Mucosa of rectum (tissue), 2 donors: Measurements from ENCODE around the gene TAAR2.
"Not testable (repeated sequence)": the region's sequence is repeated elsewhere in the genome, so short reads cannot be mapped to it uniquely, and the experiment has no call there.

Experiments used
- H3K27ac ChIP-seq, 2 donors: one replicate each; pipeline ENCODE4 v1.7.0; 2013; ENCODE audit warnings: inconsistent platforms in 2 of 2, low read depth in 2 of 2, low read length in 2 of 2
- H3K27me3 ChIP-seq, 2 donors: one replicate each; pipeline ENCODE4 v1.7.0; 2013; ENCODE audit warnings: low read length in 2 of 2; ENCODE audit not compliant: control insufficient read depth in 2 of 2, insufficient read depth in 2 of 2
- H3K36me3 ChIP-seq, 2 donors: one replicate each; pipeline ENCODE4 v1.7.0; 2013; ENCODE audit warnings: low read length in 2 of 2; ENCODE audit not compliant: control insufficient read depth in 2 of 2, insufficient read depth in 2 of 2
- H3K4me1 ChIP-seq, 2 donors: one replicate each; pipeline ENCODE4 v1.7.0; 2013; ENCODE audit warnings: low read length in 2 of 2, mild to moderate bottlenecking in 1 of 2; ENCODE audit not compliant: control insufficient read depth in 2 of 2, insufficient read depth in 2 of 2
- H3K4me3 ChIP-seq, 2 donors: one replicate each; pipeline ENCODE4 v1.7.0; 2013; ENCODE audit warnings: low read length in 2 of 2
- H3K9ac ChIP-seq, 2 donors: one replicate each; pipeline ENCODE4 v1.7.0; 2013; ENCODE audit warnings: low read length in 2 of 2, low read depth in 1 of 2, mild to moderate bottlenecking in 1 of 2
- H3K9me3 ChIP-seq, 2 donors: one replicate each; pipeline ENCODE4 v1.7.0; 2013; ENCODE audit warnings: low read length in 2 of 2; ENCODE audit not compliant: control insufficient read depth in 2 of 2
- donor health status: healthy.
- donor health status: Normal muscosa, but diverticular disease.

The TAAR2 gene

DNA sequence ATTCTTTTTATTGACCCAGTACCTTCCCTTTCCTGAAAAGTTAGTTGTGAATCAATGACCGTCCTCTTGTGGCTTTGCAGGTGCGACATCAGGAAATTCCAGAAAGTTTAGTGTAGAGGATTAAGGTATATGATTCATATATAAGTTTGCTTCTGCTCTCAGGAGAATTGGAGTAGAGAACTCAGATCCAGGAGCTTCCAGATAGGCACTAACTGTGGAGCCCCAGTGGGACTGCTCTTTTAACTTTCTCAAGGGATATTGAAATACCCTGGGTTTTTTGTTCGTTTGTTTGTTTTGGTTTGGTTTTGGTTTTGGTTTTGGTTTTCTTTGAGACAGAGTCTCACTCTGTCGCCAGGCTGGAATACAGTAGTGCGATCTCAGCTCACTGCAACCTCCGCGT, 9.5 kb downstream of the TAAR2 start:
- Histone ChIP-seq H3K4me1 (peaks cover 0 to 2% of the 10 kb centered on the region in 2 donors), H3K27ac (no peak overlapping the region), H3K36me3 (no peaks in the 10 kb centered on the region), H3K4me3 (peak overlapping the region; percentile 33 to 35), H3K27me3 (no peaks in the 10 kb centered on the region), H3K9me3 (no peaks in the 10 kb centered on the region), H3K9ac (no peak overlapping the region)

DNA sequence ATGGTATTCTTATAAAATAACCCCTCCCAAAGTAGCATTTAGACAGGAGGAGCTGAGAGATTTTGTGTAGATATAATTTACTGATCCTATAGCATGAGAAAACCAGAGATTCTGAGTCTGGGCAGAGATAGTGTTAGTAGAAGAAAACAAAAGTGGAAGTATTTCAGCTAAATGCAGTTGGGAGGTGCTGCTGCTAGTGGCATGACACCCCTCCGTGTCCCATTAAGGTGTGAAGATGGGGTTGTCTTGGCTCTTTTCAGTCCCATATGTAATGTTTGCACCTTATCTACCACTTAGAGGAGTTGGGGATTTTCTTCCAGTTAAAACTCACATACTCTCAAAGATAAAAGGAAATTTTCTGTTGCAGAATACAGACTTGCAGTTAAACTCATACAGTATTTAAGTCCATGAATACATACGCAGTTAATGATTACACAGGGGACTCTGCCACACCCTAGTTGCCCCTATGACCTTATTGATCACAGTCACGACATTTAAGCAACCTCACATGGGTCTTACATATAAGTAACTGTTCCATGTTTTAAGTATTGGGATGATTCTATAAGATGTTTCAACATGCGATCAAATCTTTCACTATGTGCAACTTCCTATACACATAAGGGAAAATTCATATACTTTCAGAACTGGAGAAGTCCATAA, 11.5 kb downstream of the TAAR2 start:
- Histone ChIP-seq H3K36me3 (no peaks in the 10 kb centered on the region), H3K27ac (no peak overlapping the region), H3K9ac (no peak overlapping the region), H3K4me3 (no peak overlapping the region), H3K27me3 (no peaks in the 10 kb centered on the region), H3K9me3 (no peaks in the 10 kb centered on the region), H3K4me1 (peaks cover 0 to 2% of the 10 kb centered on the region in 2 donors)

DNA sequence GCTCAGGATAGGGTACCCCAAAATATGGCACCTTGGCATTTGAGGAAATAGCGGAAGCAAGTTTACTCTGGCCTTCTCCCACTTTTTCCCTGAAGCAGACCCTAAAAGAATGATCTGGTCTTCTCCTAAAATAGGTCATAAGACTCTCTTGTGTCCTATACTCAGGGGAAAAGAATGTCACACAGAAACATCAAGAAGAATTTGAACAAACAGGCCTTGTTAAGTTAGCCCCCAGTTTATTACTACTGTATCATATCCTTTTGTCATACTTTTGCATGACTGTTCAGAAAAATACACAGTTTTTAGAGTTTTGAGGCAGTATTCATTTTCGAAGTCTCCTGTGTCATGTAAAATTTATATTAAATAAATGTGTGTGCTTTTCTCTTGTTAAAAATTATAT, 12.5 kb downstream of the TAAR2 start:
- no peaks in the 10 kb centered on the region for H3K36me3 ChIP-seq
- H3K27ac ChIP-seq, result no peak overlapping the region
- H3K9ac ChIP-seq, result no peak overlapping the region
- H3K4me3 ChIP-seq, result no peak overlapping the region
- H3K4me1 ChIP-seq, result peaks cover 0 to 2% of the 10 kb centered on the region in 2 donors
- no peaks in the 10 kb centered on the region for H3K27me3 ChIP-seq
- H3K9me3 ChIP-seq, result no peaks in the 10 kb centered on the region

- Histone ChIP-seq H3K9me3 (no peaks in the 10 kb centered on the region), H3K4me1 (peaks cover 0 to under 1% of the 10 kb centered on the region in 2 donors), H3K27ac (no peak overlapping the region), H3K27me3 (no peaks in the 10 kb centered on the region), H3K4me3 (no peak overlapping the region), H3K36me3 (no peaks in the 10 kb centered on the region), H3K9ac (no peak overlapping the region)
Observed at GRCh38 chr6:132607544-132608233, 16.4 kb downstream of the TAAR2 start.

DNA sequence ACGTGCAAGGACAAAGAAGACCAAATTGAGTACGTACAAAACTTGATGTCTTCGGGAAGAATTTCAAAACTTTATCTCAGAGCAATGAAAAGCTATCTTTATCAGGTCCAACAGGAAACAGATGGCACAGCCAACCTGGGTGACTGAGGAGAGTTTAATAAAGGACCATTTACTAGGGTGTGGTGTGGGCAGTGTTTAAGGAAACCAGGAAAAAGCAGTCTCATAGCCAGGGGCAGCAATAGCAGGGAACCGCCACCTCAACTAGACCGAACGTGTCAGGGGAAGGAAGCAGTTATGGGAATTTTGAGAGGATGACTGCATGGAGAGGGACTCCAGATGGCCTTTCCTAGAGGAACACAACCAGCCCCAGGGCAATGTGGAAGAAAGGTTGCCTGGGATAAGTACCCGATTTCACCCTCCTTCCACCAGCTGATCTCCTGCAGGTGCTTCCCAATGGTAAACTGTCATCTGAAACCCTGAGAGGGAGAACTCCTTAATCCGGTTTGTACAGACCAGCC, 19.4 kb downstream of the TAAR2 start:
- Histone ChIP-seq H3K27ac (no peak overlapping the region), H3K27me3 (no peaks in the 10 kb centered on the region), H3K9ac (no peak overlapping the region), H3K9me3 (no peaks in the 10 kb centered on the region), H3K4me1 (no peaks in the 10 kb centered on the region), H3K4me3 (no peak overlapping the region), H3K36me3 (no peaks in the 10 kb centered on the region)

DNA sequence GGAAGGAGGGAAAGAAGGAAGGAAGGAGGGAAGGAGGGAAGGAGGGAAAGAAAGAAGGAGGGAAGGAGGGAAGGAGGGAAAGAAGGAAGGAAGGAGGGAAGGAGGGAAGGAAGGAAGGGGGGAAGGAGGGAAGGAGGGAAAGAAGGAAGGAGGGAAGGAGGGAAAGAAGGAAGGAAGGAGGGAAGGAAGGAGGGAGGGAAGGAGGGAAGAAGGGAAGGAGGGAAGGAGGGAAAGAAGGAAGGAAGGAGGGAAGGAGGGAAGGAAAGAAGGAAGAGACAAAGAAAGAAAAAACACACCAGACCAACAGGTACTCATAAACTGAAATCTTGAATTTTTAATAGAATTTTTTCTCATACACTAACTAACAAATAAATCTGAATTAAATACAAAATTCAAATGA, 23.2 kb downstream of the TAAR2 start:
- not testable (repeated sequence) for H3K27ac ChIP-seq, H3K4me3 ChIP-seq, H3K27me3 ChIP-seq, H3K36me3 ChIP-seq, H3K9ac ChIP-seq, H3K4me1 ChIP-seq, H3K9me3 ChIP-seq

GRCh38 chr6:132598473-132598872, 25.6 kb downstream of the TAAR2 start:
- H3K27me3 ChIP-seq, result no peaks in the 10 kb centered on the region
- no peaks in the 10 kb centered on the region for H3K4me1 ChIP-seq
- no peak overlapping the region for H3K4me3 ChIP-seq
- H3K9ac ChIP-seq, result no peak overlapping the region
- no peaks in the 10 kb centered on the region for H3K9me3 ChIP-seq
- H3K36me3 ChIP-seq, result no peaks in the 10 kb centered on the region
- H3K27ac ChIP-seq, result no peak overlapping the region

GRCh38 chr6:132596201-132596600, 27.9 kb downstream of the TAAR2 start:
- Histone ChIP-seq H3K27me3 (no peaks in the 10 kb centered on the region), H3K9ac (no peak overlapping the region), H3K4me1 (no peaks in the 10 kb centered on the region), H3K4me3 (no peak overlapping the region), H3K9me3 (no peaks in the 10 kb centered on the region), H3K27ac (no peak overlapping the region), H3K36me3 (no peaks in the 10 kb centered on the region)

DNA sequence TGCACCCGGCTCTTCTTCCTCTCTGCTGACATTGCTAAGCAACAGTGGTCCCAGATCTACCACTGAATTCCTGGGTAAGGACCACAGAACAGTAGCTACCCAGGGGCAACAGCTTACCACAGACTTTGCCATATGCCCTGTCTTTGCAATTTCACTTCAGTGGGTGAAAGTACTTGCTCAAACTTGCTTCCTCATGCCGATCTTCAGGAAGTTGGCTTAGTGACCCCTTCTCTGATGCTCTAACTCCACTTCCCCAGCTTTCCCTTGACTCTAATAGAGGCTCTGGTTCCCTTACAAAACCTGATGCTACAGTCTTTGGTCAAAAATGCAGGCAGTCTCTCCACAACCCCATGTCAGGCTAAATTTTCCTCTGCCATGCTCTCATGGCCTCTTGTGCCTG, 31.2 kb downstream of the TAAR2 start:
- H3K27me3 ChIP-seq, result no peaks in the 10 kb centered on the region
- no peak overlapping the region for H3K9ac ChIP-seq
- no peak overlapping the region for H3K4me3 ChIP-seq
- H3K4me1 ChIP-seq, result no peaks in the 10 kb centered on the region
- H3K27ac ChIP-seq, result no peak overlapping the region
- no peaks in the 10 kb centered on the region for H3K36me3 ChIP-seq
- H3K9me3 ChIP-seq, result no peaks in the 10 kb centered on the region

DNA sequence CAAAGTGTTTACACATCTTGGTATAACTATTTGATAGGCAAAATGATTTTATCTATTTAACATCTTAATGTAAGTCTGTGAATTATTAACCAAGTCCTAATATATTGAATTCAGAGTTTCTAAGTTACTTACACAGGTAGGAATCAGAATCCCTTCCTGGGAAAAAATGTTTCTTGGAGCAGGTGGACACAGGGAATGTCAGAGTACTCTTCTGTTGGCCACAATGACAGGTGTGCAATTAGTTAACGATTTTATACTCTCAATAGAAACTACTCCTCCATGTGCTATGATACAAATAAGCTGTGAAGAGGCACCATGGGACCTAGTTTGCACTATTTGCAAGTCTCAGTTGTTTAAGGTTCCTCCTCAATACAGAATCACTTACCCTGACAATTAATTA, 33.7 kb downstream of the TAAR2 start:
- H3K36me3 ChIP-seq, result no peaks in the 10 kb centered on the region
- no peak overlapping the region for H3K4me3 ChIP-seq
- H3K27me3 ChIP-seq, result peaks cover 0 to 2% of the 10 kb centered on the region in 2 donors
- H3K9me3 ChIP-seq, result no peaks in the 10 kb centered on the region
- H3K27ac ChIP-seq, result no peak overlapping the region
- no peak overlapping the region for H3K9ac ChIP-seq
- H3K4me1 ChIP-seq, result no peaks in the 10 kb centered on the region
